Gastroesophageal sphincter (tissue), 3 donors: Measurements from ENCODE around the gene CDADC1.

Experiments used
- EP300 ChIP-seq: sonication (generic); formaldehyde crosslinking; IDR thresholded peaks from one replicate; pipeline ENCODE4 v1.6.1; 2017; ENCODE audit warnings: antibody characterized with exemption, mild to moderate bottlenecking
- TF ChIP-seq, protein P1 (sequence below), 4 experiments: fragments of 200-600 bp in 2 of 4; fragments of 450-650 bp in 2 of 4; sonication (generic) in 1 of 4; IDR thresholded peaks; one replicate each; pipeline ENCODE4 v1.5.1; 2017 to 2019; ENCODE audit warnings: antibody characterized with exemption in 4 of 4, mild to moderate bottlenecking in 2 of 4, moderate library complexity in 2 of 4

DNA sequence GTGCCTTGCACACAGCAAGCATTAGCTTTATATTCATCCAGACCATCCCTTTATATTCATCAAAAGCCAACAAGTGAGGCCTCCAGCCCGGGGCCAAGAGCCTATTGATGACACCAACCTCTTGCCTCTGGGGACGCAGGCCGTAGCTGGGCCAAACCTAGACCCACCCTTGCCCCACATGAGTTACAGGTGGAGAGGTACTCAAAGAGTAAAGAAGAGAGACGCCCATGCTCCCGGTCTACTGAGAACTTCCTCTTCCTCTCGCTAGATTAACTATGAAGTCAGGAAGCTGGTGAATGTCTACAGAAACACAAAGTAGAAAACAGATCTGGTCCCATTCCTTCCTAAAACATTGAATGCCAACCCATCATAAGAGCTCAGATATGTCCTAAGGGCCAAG is 31.4 kb upstream of the CDADC1 start:
- TF ChIP-seq, protein P1, sequence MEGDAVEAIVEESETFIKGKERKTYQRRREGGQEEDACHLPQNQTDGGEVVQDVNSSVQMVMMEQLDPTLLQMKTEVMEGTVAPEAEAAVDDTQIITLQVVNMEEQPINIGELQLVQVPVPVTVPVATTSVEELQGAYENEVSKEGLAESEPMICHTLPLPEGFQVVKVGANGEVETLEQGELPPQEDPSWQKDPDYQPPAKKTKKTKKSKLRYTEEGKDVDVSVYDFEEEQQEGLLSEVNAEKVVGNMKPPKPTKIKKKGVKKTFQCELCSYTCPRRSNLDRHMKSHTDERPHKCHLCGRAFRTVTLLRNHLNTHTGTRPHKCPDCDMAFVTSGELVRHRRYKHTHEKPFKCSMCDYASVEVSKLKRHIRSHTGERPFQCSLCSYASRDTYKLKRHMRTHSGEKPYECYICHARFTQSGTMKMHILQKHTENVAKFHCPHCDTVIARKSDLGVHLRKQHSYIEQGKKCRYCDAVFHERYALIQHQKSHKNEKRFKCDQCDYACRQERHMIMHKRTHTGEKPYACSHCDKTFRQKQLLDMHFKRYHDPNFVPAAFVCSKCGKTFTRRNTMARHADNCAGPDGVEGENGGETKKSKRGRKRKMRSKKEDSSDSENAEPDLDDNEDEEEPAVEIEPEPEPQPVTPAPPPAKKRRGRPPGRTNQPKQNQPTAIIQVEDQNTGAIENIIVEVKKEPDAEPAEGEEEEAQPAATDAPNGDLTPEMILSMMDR (IDR thresholded peaks at IDR 0.05) = no peak
- no peak for TF ChIP-seq EP300
